Measurements from ENCODE around the gene GPR6.

GPR6 gene

DNA sequence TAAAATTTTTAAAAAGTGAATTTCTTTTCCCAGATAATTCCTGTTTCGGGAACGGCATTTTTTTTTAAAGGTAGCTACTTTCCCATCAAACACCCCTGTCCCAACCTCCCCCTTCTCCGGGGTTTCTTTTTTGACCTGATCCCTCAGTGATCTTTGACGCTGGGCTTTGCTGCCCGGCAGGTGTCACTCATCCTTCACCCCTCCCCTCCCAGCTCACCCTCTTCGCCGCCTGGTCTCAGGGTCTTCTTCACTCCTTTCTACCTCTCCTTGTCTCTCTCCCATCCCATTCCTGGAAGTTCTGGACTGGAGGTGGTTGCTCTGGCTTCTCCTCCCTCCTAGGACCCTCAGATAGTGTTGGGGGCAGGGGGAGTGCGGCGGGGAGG, 329 bp upstream of the GPR6 start:
- no peak overlapping the region for H3K4me3 ChIP-seq (ENCODE audit: low read length)
- TF ChIP-seq ZNF274 (IDR thresholded peaks at IDR 0.05; ENCODE audit: low read depth, low read length): no peak

- no peak for TF ChIP-seq ZNF274 (IDR thresholded peaks at IDR 0.05; ENCODE audit: low read depth, low read length)
- H3K4me3 ChIP-seq (ENCODE audit: low read length): no peak overlapping the region
Measured at GRCh38 chr6:109979033-109979921, 1.2 kb downstream of the GPR6 start.

- TF ChIP-seq ZNF274 (IDR thresholded peaks at IDR 0.05; ENCODE audit: low read depth, low read length): no peak
- no peak overlapping the region for H3K4me3 ChIP-seq (ENCODE audit: low read length)
Measured at GRCh38 chr6:109984410-109984809, 6.3 kb downstream of the GPR6 start.

DNA sequence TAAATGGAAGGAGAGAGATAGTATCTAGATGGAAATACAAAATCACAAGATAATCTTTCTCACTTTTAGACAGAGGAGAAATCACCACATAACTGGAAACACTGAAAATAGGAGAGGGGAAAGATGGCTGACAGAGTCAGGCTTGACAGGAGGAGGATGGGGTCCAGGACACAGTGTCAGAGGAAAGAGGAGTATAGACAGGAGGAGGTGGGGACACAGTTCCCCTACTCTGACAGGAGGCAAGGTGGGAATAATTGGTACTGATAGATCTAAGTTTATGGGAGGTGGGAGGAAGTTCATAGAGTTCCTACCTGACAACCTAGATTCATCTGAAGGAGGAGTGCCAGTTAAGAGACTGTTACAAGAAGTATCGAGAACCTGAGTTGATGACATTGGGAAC, 9.1 kb downstream of the GPR6 start:
- TF ChIP-seq ZNF274 (IDR thresholded peaks at IDR 0.05; ENCODE audit: low read depth, low read length): no peak
- H3K4me3 ChIP-seq (ENCODE audit: low read length): no peak overlapping the region

GRCh38 chr6:109991201-109992101, 13.3 kb downstream of the GPR6 start:
- no peak for TF ChIP-seq ZNF274 (IDR thresholded peaks at IDR 0.05; ENCODE audit: low read depth, low read length)

DNA sequence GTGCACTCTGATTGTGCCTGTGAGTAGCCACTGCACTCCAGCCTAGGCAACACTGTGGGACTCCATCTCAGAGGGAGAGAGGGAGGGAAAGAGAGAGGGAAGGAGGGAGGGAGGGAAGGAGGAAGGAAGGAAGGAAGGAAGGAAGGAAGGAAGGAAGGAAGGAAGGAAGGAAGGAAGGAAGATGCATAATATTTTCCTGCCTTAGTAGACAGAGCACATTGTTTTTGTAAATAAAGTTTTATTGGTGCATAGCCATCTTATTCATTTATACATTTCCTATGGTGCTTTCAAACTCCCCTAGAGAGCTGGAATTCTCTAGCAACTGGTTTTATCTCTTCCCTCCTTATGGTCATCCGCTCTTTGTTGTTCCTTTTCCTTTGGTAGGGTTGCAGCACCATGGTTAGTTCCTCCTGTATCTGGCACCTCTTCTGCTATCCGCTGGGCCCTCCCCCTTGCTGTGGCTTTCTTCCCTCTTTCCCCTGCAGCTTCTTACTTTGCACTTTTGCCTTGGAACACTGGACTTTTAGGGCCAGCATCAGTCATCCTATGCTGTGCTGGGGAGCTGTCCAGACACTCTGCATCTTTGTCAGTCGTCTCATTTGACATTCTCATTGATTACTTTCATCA, 20.2 kb downstream of the GPR6 start:
- no peak for TF ChIP-seq ZNF274 (IDR thresholded peaks at IDR 0.05; ENCODE audit: low read depth, low read length)
- no peak overlapping the region for H3K4me3 ChIP-seq (ENCODE audit: low read length)

More at GRCh38 chr6:109991201-109992101, 13.3 kb downstream of the GPR6 start:
- no peak overlapping the region for H3K4me3 ChIP-seq (ENCODE audit: low read length)

- TF ChIP-seq ZNF274 (IDR thresholded peaks at IDR 0.05; ENCODE audit: low read depth, low read length): no peak
- no peak overlapping the region for H3K4me3 ChIP-seq (ENCODE audit: low read length)
Measured at GRCh38 chr6:109999740-110000139, 21.6 kb downstream of the GPR6 start.

- no peak for TF ChIP-seq ZNF274 (IDR thresholded peaks at IDR 0.05; ENCODE audit: low read depth, low read length)
Measured at GRCh38 chr6:110002676-110003075, 24.6 kb downstream of the GPR6 start.

GRCh38 chr6:110013386-110013785, 35.3 kb downstream of the GPR6 start:
- no peak overlapping the region for H3K4me3 ChIP-seq (ENCODE audit: low read length)
- no peak for TF ChIP-seq ZNF274 (IDR thresholded peaks at IDR 0.05; ENCODE audit: low read depth, low read length)

More at GRCh38 chr6:110002676-110003075, 24.6 kb downstream of the GPR6 start:
- no peak overlapping the region for H3K4me3 ChIP-seq (ENCODE audit: low read length)

DNA sequence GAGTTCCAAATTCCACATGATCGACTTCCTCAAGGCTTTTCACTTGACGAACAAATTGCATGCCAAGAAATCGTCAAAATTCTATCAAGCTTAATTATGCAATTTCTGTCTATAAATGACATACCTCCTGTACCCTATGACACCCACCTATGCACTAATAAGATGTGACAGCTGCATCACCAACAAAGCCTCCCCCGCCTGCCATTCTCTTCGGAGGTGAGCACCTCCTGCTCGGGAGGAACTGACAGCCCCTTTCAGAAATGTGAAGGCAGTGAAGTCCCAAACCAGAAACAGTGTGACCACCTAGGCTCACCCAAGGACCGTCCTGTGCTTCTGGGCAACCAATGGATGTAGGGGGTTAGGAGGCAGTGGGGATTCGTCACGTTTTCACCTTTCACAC, 37.1 kb downstream of the GPR6 start:
- no peak for TF ChIP-seq ZNF274 (IDR thresholded peaks at IDR 0.05; ENCODE audit: low read depth, low read length)

DNA sequence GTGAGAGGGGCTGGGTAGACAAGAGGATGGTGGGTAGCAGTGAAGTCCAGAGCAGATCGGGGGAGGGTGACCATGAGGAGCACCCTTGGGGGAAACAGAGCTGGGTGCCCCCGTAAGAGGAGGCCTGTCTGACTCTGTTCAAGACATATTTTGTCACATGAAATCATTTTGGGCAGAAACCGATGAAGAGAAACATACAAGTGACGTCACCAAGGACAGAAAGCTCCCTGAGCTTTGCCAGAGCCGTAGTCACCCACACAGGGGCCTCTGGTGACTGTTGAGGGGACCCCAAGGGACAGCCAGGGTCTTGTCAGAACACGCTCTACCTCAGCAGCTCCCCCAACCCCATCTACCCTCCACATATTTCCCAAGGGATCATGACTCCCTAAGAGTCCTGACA, 39.2 kb downstream of the GPR6 start:
- TF ChIP-seq ZNF274 (IDR thresholded peaks at IDR 0.05; ENCODE audit: low read depth, low read length): no peak
- H3K4me3 ChIP-seq (ENCODE audit: low read length): no peak overlapping the region

More for the DNA sequence above, 37.1 kb downstream of the GPR6 start:
- H3K4me3 ChIP-seq (ENCODE audit: low read length): no peak overlapping the region

GRCh38 chr6:110017946-110018345, 39.8 kb downstream of the GPR6 start:
- H3K4me3 ChIP-seq (ENCODE audit: low read length): no peak overlapping the region
- TF ChIP-seq ZNF274 (IDR thresholded peaks at IDR 0.05; ENCODE audit: low read depth, low read length): no peak

- H3K4me3 ChIP-seq (ENCODE audit: low read length): no peak overlapping the region
- TF ChIP-seq ZNF274 (IDR thresholded peaks at IDR 0.05; ENCODE audit: low read depth, low read length): no peak
Measured at GRCh38 chr6:110018486-110018885, 40.4 kb downstream of the GPR6 start.

DNA sequence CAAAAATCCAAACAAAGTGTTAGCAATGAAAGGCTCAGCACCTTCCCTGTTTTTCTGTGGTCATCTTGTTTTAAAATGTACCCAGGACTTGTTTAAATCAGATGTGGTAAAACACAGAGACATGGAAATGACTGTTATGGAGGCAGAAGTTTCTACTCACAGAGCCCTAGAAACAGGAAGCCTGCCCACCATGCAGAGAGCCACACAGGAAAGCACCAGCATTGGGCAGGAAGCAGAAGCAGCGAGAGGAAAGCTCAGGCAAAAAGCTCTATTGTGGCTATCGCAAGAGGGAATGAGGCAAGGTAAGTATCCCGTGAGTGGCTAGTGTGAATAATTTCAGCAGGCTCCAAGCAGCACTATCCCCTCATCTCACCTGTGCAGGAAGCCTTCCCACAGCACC, 42.8 kb downstream of the GPR6 start:
- TF ChIP-seq ZNF274 (IDR thresholded peaks at IDR 0.05; ENCODE audit: low read depth, low read length): no peak

More for the DNA sequence above, 42.8 kb downstream of the GPR6 start:
- H3K4me3 ChIP-seq (ENCODE audit: low read length): no peak overlapping the region
